Mesenchymal stem cell (in vitro differentiated cells and primary cell): ENCODE data around the gene RAB1A.
"Not testable (repeated sequence)": the region's sequence is repeated elsewhere in the genome, so short reads cannot be mapped to it uniquely, and the experiment has no call there.

Experiments used
- DNase-seq: peaks from one replicate; pipeline ENCODE4 v3.0.0-alpha.2; 2013
- H2AFZ ChIP-seq: one replicate; pipeline ENCODE4 v1.6.1; 2013; ENCODE audit warnings: low read depth, mild to moderate bottlenecking, control low read depth, inconsistent platforms, low read length, moderate library complexity
- H2AK5ac ChIP-seq: 2 replicates; pipeline ENCODE4 v1.6.1; 2013; ENCODE audit warnings: low read length, moderate library complexity, mild to moderate bottlenecking, inconsistent platforms; ENCODE audit not compliant: severe bottlenecking
- H2BK120ac ChIP-seq: one replicate; pipeline ENCODE4 v1.6.1; 2013; ENCODE audit warnings: low read depth, mild to moderate bottlenecking, inconsistent platforms, low read length, moderate library complexity
- H2BK12ac ChIP-seq, 2 experiments: one replicate each; pipeline ENCODE4 v1.6.1; 2013; ENCODE audit warnings: inconsistent platforms in 2 of 2, low read length in 2 of 2, mild to moderate bottlenecking in 2 of 2, moderate library complexity in 2 of 2, control low read depth in 1 of 2
- H2BK15ac ChIP-seq: one replicate; pipeline ENCODE4 v1.6.1; 2013; ENCODE audit warnings: mild to moderate bottlenecking, low read depth, inconsistent platforms; ENCODE audit not compliant: poor library complexity, severe bottlenecking
- H2BK5ac ChIP-seq: 2 replicates; pipeline ENCODE4 v1.6.1; 2013; ENCODE audit warnings: low read depth, mild to moderate bottlenecking, low read length, control low read depth, inconsistent platforms; ENCODE audit not compliant: poor library complexity, severe bottlenecking
- H3K14ac ChIP-seq, 2 experiments: one replicate each; pipeline ENCODE4 v1.6.1; 2013; ENCODE audit warnings: inconsistent platforms in 2 of 2, low read length in 2 of 2, control low read depth in 1 of 2, mild to moderate bottlenecking in 1 of 2, moderate library complexity in 1 of 2
- H3K18ac ChIP-seq, 2 experiments: one replicate each; pipeline ENCODE4 v1.6.1; 2013; ENCODE audit warnings: inconsistent platforms in 2 of 2, low read length in 2 of 2, control low read depth in 1 of 2, low read depth in 1 of 2, mild to moderate bottlenecking in 1 of 2
- H3K23ac ChIP-seq, 2 experiments: one replicate each; pipeline ENCODE4 v1.6.1; 2013; ENCODE audit warnings: inconsistent platforms in 2 of 2, low read length in 2 of 2, mild to moderate bottlenecking in 2 of 2, moderate library complexity in 2 of 2, control low read depth in 1 of 2
- H3K27ac ChIP-seq: 2 replicates; pipeline ENCODE4 v1.5.1; 2013; ENCODE audit warnings: mild to moderate bottlenecking, moderate library complexity, low read length, control low read depth, inconsistent platforms; ENCODE audit not compliant: poor library complexity, severe bottlenecking
- H3K27me3 ChIP-seq, 2 experiments: 2 replicates each; pipeline versions ENCODE4 v1.6.1 to v1.7.0; 2013; ENCODE audit warnings: low read length in 2 of 2, mild to moderate bottlenecking in 2 of 2, moderate library complexity in 2 of 2, control low read depth in 1 of 2, inconsistent platforms in 1 of 2; ENCODE audit not compliant: control insufficient read depth in 1 of 2, insufficient read depth in 1 of 2
- H3K36me3 ChIP-seq, 2 experiments: 2 replicates each; pipeline versions ENCODE4 v1.6.1 to v1.7.0; 2013; ENCODE audit warnings: low read length in 2 of 2, control low read depth in 1 of 2, inconsistent platforms in 1 of 2, low read depth in 1 of 2, mild to moderate bottlenecking in 1 of 2; ENCODE audit not compliant: insufficient read depth in 2 of 2, control insufficient read depth in 1 of 2
- H3K4ac ChIP-seq, 2 experiments: one replicate each; pipeline ENCODE4 v1.6.1; 2013; ENCODE audit warnings: inconsistent platforms in 2 of 2, low read length in 2 of 2, mild to moderate bottlenecking in 2 of 2, moderate library complexity in 2 of 2, control low read depth in 1 of 2, low read depth in 1 of 2
- H3K4me1 ChIP-seq: 2 replicates; pipeline ENCODE4 v1.6.1; 2013; ENCODE audit warnings: low read depth, low read length, control low read depth; ENCODE audit not compliant: control insufficient read depth, insufficient read depth
- H3K4me2 ChIP-seq: 2 replicates; pipeline ENCODE4 v1.6.1; 2013; ENCODE audit warnings: low read length, mild to moderate bottlenecking, inconsistent platforms; ENCODE audit not compliant: poor library complexity, severe bottlenecking
- H3K4me3 ChIP-seq, 2 experiments: 2 replicates each; pipeline versions ENCODE4 v1.5.1 to v1.7.0; 2013; ENCODE audit warnings: low read length in 2 of 2, mild to moderate bottlenecking in 2 of 2, control low read depth in 1 of 2, low read depth in 1 of 2; ENCODE audit not compliant: insufficient read depth in 1 of 2
- H3K79me1 ChIP-seq: replicated peaks from 2 replicates; pipeline ENCODE4 v1.6.1; 2013; ENCODE audit warnings: mild to moderate bottlenecking, control low read depth, low read length, inconsistent platforms; ENCODE audit not compliant: poor library complexity, severe bottlenecking
- H3K9ac ChIP-seq: 2 replicates; pipeline ENCODE4 v1.7.0; 2013; ENCODE audit warnings: mild to moderate bottlenecking, low read length, moderate library complexity
- H3K9me3 ChIP-seq: 2 replicates; pipeline ENCODE4 v1.7.0; 2013; ENCODE audit warnings: mild to moderate bottlenecking, low read length; ENCODE audit not compliant: control insufficient read depth
- H4K8ac ChIP-seq: one replicate; pipeline ENCODE4 v1.6.1; 2013; ENCODE audit warnings: inconsistent platforms, mild to moderate bottlenecking, low read length, moderate library complexity
- H4K91ac ChIP-seq: one replicate; pipeline ENCODE4 v1.6.1; 2013; ENCODE audit warnings: mild to moderate bottlenecking, low read length, inconsistent platforms
- WGBS: methylation state at CpG from one replicate; pipeline ENCODE4 v1.1.7; 2013; ENCODE audit warnings: mixed read lengths; 5-methylcytosine and 5-hydroxymethylcytosine counted together

Gene RAB1A

DNA sequence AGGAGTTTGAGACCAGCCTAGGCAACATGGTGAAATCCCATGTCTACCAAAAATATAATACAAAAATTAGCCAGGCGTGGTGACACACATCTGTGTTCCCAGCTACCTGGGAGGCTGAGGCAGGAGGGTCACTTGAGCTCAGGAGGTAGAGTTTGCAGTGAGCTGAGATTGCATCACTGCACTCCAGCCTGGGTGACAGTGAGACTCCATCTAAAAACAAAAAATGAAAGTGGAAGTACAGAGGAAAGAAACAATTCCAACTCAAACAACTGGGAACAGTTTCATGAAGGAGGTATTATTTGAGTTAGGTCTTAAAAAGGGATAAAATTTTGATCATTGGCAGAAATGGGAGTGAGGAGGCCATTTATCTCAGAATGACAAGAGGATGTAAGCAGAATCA lies 6.3 kb upstream of the RAB1A start:
- 88% methylated on average over 1 of the region's 1 CpG for WGBS

DNA sequence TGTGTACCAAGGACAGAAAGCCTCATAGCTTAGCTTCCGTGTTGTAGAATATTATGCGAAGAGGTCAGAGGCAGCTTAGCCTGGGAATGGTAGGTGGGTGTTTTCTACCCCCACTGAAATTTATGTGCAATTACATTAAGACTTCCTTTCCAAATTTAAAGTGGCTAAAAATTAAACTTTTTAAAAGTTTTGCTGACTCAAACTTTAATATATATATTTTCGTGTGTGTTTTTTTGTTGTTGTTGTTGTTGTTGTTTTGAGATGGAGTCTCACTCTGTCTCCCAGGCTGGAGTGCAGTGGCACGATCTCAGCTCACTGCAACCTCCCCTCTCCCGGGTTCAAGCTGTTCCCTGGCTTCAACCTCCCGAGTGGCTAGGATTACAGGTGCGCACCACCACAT lies 4.3 kb upstream of the RAB1A start:
- Histone ChIP-seq H3K9me3 (no peaks in the 10 kb centered on the region), H3K23ac (no peak overlapping the region), H3K36me3 (no peaks in the 10 kb centered on the region), H3K27ac (no peak overlapping the region), H2AFZ (no peak overlapping the region), H3K79me1 (peaks cover 3% of the 10 kb centered on the region), H3K14ac (no peak overlapping the region), H3K4me2 (no peak overlapping the region), H2BK5ac (no peak overlapping the region), H3K9ac (no peak overlapping the region), H2AK5ac (no peak overlapping the region), H3K27me3 (no peaks in the 10 kb centered on the region), H3K4me3 (no peak overlapping the region), H3K4me1 (peaks cover 3% of the 10 kb centered on the region), H4K91ac (no peak overlapping the region), H3K4ac (no peak overlapping the region), H3K18ac (no peak overlapping the region), H2BK120ac (no peak overlapping the region), H2BK15ac (no peak overlapping the region), H2BK12ac (no peak overlapping the region), H4K8ac (no peak overlapping the region)
- DNase-seq: no peak
- WGBS: 98% methylated on average over 5 of the region's 7 CpGs

More for the DNA sequence above, 6.3 kb upstream of the RAB1A start:
- H3K9me3 ChIP-seq: no peaks in the 10 kb centered on the region
- no peak overlapping the region for H2BK5ac ChIP-seq
- H2BK15ac ChIP-seq: no peak overlapping the region
- H3K23ac ChIP-seq: no peak overlapping the region
- H4K8ac ChIP-seq: no peak overlapping the region
- H3K4ac ChIP-seq: no peak overlapping the region
- H4K91ac ChIP-seq: no peak overlapping the region
- peak overlapping the region in 1 of 2 experiments; percentile 19 for H3K4me3 ChIP-seq
- no peaks in the 10 kb centered on the region for H3K4me1 ChIP-seq
- no peak for DNase-seq
- H3K27ac ChIP-seq: no peak overlapping the region
- no peak overlapping the region for H2AFZ ChIP-seq
- H3K36me3 ChIP-seq: no peaks in the 10 kb centered on the region
- no peaks in the 10 kb centered on the region for H3K27me3 ChIP-seq
- no peaks in the 10 kb centered on the region for H3K79me1 ChIP-seq
- no peak overlapping the region for H3K14ac ChIP-seq
- H2BK12ac ChIP-seq: no peak overlapping the region
- H3K9ac ChIP-seq: peak overlapping the region; percentile 33
- no peak overlapping the region for H3K18ac ChIP-seq
- H2AK5ac ChIP-seq: no peak overlapping the region
- H2BK120ac ChIP-seq: no peak overlapping the region
- no peak overlapping the region for H3K4me2 ChIP-seq

DNA sequence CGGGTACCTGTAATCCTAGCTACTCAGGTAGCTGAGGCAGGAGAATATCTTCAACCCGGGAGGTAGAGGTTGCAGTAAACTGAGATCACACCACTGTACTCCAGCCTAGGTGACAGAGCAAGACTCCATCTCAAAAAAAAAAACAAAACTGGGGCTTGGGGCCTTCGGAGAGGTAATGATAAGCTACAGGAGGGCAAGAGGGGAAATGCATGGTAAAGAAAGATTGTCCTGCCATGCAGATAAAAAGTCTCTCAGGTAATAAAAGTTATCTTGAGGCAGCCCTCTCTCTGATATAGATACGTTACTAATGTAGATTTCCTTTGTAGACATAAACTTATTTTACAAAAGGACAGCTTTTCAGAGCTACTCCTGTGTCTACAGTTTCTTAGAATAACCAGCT lies 3.7 kb upstream of the RAB1A start:
- Histone ChIP-seq H3K14ac (no peak overlapping the region), H3K23ac (no peak overlapping the region), H2AFZ (no peak overlapping the region), H3K27me3 (no peaks in the 10 kb centered on the region), H3K79me1 (peaks cover 3% of the 10 kb centered on the region), H2BK120ac (no peak overlapping the region), H3K4me3 (no peak overlapping the region), H3K36me3 (no peaks in the 10 kb centered on the region), H3K4ac (no peak overlapping the region), H2BK12ac (no peak overlapping the region), H3K9ac (no peak overlapping the region), H2AK5ac (no peak overlapping the region), H3K9me3 (no peaks in the 10 kb centered on the region), H3K4me2 (no peak overlapping the region), H3K4me1 (peaks cover 3% of the 10 kb centered on the region), H4K8ac (no peak overlapping the region), H4K91ac (no peak overlapping the region), H2BK5ac (no peak overlapping the region), H3K18ac (no peak overlapping the region), H2BK15ac (no peak overlapping the region), H3K27ac (no peak overlapping the region)
- WGBS: 68% methylated on average over 2 of the region's 4 CpGs
- no peak for DNase-seq

DNA sequence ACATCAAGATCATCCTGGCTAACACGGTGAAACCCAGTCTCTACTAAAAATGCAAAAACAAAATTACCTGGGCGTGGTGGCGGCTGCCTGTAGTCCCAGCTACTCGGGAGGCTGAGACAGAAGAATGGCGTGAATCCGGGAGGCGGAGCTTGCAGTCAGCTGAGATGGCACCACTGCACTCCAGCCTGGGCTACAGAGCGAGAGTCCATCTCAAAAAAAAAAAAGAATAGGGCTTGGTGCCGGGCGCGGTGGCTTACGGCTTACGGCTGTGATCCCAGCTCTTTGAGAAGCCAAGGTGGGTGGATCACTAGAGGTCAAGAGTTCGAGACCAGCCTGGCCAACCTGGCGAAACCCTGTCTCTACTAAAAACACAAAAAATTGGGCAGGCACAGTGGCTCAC lies 3.0 kb upstream of the RAB1A start:
- H3K27ac ChIP-seq, H3K9ac ChIP-seq, H3K14ac ChIP-seq, H3K27me3 ChIP-seq, H3K18ac ChIP-seq, H2AFZ ChIP-seq, H3K36me3 ChIP-seq, H2BK5ac ChIP-seq, H3K4me2 ChIP-seq, H2BK12ac ChIP-seq, H2AK5ac ChIP-seq, H2BK120ac ChIP-seq, H4K91ac ChIP-seq, H3K79me1 ChIP-seq, H3K4me3 ChIP-seq, H2BK15ac ChIP-seq, H3K4ac ChIP-seq, H3K9me3 ChIP-seq, H4K8ac ChIP-seq, H3K4me1 ChIP-seq, H3K23ac ChIP-seq, DNase-seq: not testable (repeated sequence)
- WGBS: 98% methylated on average over 15 of the region's 15 CpGs
